ENCODE data around the gene TRMT2A.

Gene TRMT2A

DNA sequence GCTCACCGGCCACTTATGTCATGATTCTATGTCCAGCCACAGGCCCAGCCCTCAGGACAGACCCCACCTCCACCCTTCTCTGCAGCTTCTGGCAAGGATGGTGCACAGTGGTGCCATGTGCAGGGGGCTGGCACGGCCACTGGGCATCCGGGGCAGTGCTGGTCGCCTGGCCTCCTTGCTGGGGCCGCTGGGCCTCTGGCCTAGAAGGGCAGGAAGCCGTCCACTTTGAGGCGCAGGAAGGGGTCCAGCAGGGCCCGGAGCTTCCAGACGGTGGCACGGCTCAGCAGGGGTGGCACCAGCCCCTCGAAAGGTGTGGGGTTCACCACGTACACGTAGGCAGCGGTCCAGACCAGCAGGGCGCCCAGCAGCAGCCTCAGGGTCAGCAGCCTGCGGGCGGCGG lies 31.4 kb upstream of the TRMT2A start:
- TF ChIP-seq, protein P1, sequence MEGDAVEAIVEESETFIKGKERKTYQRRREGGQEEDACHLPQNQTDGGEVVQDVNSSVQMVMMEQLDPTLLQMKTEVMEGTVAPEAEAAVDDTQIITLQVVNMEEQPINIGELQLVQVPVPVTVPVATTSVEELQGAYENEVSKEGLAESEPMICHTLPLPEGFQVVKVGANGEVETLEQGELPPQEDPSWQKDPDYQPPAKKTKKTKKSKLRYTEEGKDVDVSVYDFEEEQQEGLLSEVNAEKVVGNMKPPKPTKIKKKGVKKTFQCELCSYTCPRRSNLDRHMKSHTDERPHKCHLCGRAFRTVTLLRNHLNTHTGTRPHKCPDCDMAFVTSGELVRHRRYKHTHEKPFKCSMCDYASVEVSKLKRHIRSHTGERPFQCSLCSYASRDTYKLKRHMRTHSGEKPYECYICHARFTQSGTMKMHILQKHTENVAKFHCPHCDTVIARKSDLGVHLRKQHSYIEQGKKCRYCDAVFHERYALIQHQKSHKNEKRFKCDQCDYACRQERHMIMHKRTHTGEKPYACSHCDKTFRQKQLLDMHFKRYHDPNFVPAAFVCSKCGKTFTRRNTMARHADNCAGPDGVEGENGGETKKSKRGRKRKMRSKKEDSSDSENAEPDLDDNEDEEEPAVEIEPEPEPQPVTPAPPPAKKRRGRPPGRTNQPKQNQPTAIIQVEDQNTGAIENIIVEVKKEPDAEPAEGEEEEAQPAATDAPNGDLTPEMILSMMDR (IDR thresholded peaks at IDR 0.05; ENCODE audit: low read length, missing control alignments), result no peak
- H3K4me3 ChIP-seq (replicated peaks; ENCODE audit: low read depth, low read length), result no peak overlapping the region

DNA sequence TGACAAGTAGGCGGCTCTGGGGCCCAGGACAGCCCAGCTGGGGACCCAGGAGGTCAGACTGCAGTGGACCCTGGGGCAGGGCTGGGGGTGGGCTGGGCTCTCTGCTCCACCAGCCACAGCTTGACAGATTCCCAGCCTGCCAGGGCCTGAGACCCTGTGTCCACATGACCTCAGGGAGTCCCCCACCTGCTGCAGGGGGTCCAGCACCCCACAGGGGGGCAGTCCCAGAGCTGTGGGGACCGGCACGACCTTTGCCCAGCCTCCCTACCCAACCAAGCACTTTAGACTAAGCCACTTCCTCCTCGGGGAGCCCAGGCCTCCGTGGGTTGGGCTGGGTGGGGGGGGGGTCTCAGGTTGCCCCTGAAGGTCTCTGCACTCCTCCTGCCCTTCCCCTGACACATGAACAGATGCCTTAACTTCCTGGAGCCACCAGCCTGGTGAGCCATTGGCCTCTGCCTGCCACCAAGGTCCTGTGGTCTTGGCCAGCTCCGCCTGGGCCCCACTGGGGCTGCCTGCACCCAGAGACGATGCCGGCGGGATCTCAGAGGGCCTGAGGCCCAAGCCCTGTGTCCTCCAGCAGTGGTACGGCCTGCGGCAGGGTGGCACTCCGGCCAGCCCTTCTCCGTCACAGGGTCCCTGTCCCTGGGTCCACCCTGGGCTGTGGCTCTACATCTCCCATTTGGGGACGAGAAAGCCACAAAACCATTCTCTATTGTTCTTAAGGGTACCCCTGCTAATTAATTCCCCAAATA lies 30.4 kb upstream of the TRMT2A start:
- TF ChIP-seq, protein P1 (IDR thresholded peaks at IDR 0.05; ENCODE audit: low read length, missing control alignments), result no peak
- no peak overlapping the region for H3K4me3 ChIP-seq (replicated peaks; ENCODE audit: low read depth, low read length)
- no peak for DNase-seq (ENCODE audit: low read depth)

More for the DNA sequence above, 31.4 kb upstream of the TRMT2A start:
- no peak for DNase-seq (ENCODE audit: low read depth)

DNA sequence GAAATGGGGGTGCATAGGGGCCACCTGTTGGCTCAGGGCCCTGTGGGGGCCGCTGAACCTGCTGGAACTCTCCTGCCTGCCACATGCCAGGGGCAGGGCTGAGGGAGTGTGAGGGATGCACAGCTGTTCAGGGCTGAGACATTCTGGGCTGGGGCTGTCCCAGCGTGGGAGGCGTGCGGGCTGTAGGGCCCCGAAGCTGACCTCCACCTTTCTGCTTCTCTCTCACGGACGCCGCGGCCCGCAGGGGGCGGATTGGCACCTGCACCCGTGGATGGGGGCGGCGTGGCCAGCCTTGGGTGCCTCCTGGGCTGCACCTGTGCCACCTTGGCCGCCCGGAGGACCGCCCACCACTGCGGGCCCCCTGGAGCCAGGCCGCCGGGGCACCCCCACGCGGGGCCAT lies 29.8 kb upstream of the TRMT2A start:
- TF ChIP-seq, protein P1 (IDR thresholded peaks at IDR 0.05; ENCODE audit: low read length, missing control alignments), result no peak
- no peak for DNase-seq (ENCODE audit: low read depth)
- no peak overlapping the region for H3K4me3 ChIP-seq (replicated peaks; ENCODE audit: low read depth, low read length)

DNA sequence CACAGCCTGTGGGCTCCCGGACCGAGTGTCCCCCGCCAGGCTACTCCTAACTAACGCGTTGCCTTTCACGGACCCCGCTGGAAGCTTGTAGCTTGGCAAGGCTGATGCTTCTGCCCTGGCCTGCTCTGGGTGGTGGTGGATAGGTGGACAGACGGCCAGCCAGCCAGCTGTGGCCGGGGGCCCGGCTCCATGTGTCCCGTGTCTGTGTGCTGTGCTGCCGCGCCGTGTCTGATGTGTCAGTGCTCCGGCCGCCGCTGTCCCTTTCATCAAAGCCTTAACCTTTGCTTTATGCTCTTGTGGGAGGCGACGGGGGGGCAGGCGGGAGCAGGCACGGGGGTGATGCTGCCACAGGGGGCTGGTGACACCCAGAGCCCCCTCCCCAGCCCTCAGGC lies 28.8 kb upstream of the TRMT2A start:
- TF ChIP-seq, protein P1 (IDR thresholded peaks at IDR 0.05; ENCODE audit: low read length, missing control alignments), result no peak
- DNase-seq (ENCODE audit: low read depth), result no peak
- H3K4me3 ChIP-seq (replicated peaks; ENCODE audit: low read depth, low read length), result no peak overlapping the region

DNA sequence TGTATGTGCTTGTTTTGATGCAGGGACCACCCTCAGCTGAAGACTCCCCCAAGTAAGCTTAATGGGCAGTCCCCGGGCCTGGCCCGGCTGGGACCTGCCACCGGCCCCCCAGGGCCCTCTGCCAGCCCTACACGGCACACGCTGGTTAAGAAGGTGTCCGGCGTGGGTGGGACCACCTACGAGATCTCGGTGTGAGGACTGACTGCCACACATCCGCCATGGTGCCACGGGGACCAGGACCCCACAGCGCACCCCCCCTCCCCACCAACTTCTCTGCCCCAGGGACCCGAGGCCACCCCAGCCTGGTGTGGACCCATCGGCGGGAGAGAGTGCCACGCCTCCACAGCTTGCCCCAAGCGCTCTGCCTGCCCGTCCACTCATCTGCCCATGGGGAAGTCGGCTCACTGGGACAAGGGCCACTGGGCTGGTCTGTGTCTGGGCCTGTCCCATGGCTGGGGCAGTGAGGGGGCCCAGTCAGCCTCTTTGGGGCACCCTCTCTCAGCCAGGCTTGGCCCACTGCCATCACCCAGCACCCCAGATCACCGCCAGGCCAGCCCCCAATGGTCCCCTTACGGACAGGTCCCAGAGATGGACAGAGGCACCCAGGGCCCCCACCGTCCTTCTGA lies 28.3 kb upstream of the TRMT2A start:
- no peak for DNase-seq (ENCODE audit: low read depth)
- TF ChIP-seq, protein P1 (IDR thresholded peaks at IDR 0.05; ENCODE audit: low read length, missing control alignments), result no peak
- no peak overlapping the region for H3K4me3 ChIP-seq (replicated peaks; ENCODE audit: low read depth, low read length)

DNA sequence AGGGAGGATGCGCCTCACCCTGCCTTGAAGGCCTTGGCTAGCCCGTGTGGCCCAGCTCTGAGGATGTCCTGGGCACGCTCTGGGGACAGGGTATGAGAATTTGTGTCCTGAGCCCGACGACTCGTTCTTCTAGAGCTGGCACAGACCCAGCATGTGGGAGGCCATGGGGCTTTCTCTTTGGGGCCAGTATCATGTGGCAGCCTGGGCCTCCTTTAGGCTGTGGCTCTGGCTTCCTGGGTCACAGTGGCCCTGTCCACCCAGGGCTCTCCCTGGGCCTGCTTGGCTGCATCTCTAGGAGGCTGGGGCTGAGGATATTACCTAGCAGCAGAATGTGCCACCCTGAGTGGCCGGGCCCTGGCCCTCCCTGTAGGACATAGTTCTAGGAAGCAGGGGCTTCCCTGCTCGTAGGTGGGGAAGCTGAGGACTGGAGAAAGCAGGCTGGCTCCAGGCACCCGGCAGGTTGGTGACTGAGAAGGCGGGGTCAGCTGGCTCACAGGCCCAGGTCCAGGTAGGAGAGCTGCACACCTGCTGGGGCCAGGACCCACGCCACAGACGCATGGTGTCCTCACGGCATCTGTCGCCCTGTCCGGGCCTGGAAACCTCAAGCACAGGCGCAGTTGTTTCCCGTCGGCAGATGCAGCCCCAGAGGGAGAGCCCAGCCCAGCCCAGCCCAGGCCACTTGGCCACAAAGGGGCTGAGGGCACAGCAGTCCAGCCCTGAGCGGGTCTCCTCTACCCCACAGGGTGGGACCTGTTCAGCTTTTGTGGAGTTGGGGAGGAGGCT lies 27.0 kb upstream of the TRMT2A start:
- DNase-seq (ENCODE audit: low read depth), result no peak
- H3K4me3 ChIP-seq (replicated peaks; ENCODE audit: low read depth, low read length), result no peak overlapping the region
- TF ChIP-seq, protein P1 (IDR thresholded peaks at IDR 0.05; ENCODE audit: low read length, missing control alignments), result no peak
